Measurements from ENCODE around the gene TCERG1L.

TCERG1L gene

DNA sequence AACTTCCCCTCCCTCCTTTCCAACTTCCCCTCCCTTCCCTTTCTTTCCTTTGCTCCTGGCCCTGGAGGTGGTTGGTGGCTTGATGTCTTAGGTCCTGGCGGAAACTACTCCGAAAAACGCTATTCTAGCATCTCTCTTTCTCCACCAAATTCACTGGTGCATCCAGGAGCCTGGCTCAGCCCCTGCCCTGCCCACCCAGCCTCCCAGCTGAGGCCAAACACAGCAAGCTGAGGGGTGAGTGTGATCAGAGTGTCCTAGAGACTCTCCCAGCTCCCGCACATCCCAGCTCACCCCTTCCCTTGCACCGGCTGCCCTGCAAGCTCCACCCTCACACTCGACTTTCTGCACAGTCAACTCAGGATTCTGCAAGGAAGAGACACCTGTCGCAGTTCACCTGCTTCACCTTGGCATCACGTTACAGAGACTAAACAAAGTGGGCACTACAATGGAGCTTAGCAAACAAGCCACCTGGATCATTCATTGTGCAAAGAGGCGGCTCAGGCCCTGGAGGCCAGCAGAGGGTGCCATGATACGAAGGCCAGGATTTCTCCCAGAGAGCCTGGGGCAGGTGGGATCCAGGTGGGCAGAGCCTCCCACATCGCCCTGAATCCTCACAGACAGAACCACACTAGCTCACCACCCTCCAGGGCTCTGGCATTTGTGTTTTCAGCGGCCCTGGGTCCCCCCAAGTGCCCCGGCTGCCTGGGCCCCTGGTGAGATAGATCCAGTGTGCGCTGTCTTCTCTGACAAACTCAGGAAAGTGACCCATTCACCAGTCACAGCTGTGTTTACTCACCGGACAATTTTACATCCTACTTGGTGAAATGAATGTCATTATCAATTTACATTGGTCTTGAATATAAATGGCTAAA is 169.6 kb downstream of the TCERG1L start:
- Histone ChIP-seq H3K27ac (replicated peaks) (no peak overlapping the region), H3K4me3 (replicated peaks; ENCODE audit: insufficient read depth, low read length) (no peak overlapping the region), H3K27me3 (ENCODE audit: insufficient read depth, poor library complexity, severe bottlenecking) (no peaks in the 10 kb centered on the region)
- no peak for DNase-seq (ENCODE audit: low read depth in 1 of 2, low spot score in 1 of 2)
- TF ChIP-seq POLR2AphosphoS5 (IDR thresholded peaks at IDR 0.05; ENCODE audit: low read depth) (no peak), GABPA (IDR thresholded peaks at IDR 0.05; ENCODE audit: low read depth) (no peak), SPI1 (IDR thresholded peaks at IDR 0.05; ENCODE audit: borderline replicate concordance, low read depth) (no peak)
- TF ChIP-seq, protein P1, sequence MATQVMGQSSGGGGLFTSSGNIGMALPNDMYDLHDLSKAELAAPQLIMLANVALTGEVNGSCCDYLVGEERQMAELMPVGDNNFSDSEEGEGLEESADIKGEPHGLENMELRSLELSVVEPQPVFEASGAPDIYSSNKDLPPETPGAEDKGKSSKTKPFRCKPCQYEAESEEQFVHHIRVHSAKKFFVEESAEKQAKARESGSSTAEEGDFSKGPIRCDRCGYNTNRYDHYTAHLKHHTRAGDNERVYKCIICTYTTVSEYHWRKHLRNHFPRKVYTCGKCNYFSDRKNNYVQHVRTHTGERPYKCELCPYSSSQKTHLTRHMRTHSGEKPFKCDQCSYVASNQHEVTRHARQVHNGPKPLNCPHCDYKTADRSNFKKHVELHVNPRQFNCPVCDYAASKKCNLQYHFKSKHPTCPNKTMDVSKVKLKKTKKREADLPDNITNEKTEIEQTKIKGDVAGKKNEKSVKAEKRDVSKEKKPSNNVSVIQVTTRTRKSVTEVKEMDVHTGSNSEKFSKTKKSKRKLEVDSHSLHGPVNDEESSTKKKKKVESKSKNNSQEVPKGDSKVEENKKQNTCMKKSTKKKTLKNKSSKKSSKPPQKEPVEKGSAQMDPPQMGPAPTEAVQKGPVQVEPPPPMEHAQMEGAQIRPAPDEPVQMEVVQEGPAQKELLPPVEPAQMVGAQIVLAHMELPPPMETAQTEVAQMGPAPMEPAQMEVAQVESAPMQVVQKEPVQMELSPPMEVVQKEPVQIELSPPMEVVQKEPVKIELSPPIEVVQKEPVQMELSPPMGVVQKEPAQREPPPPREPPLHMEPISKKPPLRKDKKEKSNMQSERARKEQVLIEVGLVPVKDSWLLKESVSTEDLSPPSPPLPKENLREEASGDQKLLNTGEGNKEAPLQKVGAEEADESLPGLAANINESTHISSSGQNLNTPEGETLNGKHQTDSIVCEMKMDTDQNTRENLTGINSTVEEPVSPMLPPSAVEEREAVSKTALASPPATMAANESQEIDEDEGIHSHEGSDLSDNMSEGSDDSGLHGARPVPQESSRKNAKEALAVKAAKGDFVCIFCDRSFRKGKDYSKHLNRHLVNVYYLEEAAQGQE (IDR thresholded peaks at IDR 0.05; ENCODE audit: insufficient replicate concordance, low read depth) = no peak
- TF ChIP-seq, protein P2, sequence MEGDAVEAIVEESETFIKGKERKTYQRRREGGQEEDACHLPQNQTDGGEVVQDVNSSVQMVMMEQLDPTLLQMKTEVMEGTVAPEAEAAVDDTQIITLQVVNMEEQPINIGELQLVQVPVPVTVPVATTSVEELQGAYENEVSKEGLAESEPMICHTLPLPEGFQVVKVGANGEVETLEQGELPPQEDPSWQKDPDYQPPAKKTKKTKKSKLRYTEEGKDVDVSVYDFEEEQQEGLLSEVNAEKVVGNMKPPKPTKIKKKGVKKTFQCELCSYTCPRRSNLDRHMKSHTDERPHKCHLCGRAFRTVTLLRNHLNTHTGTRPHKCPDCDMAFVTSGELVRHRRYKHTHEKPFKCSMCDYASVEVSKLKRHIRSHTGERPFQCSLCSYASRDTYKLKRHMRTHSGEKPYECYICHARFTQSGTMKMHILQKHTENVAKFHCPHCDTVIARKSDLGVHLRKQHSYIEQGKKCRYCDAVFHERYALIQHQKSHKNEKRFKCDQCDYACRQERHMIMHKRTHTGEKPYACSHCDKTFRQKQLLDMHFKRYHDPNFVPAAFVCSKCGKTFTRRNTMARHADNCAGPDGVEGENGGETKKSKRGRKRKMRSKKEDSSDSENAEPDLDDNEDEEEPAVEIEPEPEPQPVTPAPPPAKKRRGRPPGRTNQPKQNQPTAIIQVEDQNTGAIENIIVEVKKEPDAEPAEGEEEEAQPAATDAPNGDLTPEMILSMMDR (IDR thresholded peaks at IDR 0.05; ENCODE audit: insufficient read depth, low read length) = no peak

DNA sequence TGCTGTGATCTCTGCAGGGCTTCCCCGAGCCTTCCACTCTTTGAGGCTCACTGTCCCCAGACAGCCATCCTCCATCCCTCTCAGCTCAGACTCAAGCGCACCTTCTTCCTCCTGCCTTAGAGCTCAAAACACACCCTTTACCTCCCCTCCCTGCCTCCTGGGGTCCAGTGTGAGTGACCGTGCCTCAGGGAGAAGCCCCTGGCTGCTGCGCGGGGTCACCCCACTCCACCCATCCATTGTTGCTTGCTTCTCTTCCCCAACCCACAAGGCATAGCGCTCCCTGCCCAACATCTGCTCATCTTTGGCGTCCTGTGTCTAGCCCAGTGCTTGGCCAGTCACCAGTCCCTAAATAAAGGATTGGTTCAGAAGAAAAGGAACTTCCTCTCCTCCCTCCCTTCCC is 170.3 kb downstream of the TCERG1L start:
- no peak overlapping the region for H3K4me3 ChIP-seq (replicated peaks; ENCODE audit: insufficient read depth, low read length)
- no peak for DNase-seq (ENCODE audit: low read depth in 1 of 2, low spot score in 1 of 2)
- TF ChIP-seq, protein P1 (IDR thresholded peaks at IDR 0.05; ENCODE audit: insufficient replicate concordance, low read depth) = no peak
- no peak for TF ChIP-seq GABPA (IDR thresholded peaks at IDR 0.05; ENCODE audit: low read depth)
- TF ChIP-seq, protein P2 (IDR thresholded peaks at IDR 0.05; ENCODE audit: insufficient read depth, low read length) = no peak
- TF ChIP-seq POLR2AphosphoS5 (IDR thresholded peaks at IDR 0.05; ENCODE audit: low read depth) = no peak
- no peak for TF ChIP-seq SPI1 (IDR thresholded peaks at IDR 0.05; ENCODE audit: borderline replicate concordance, low read depth)
- H3K27ac ChIP-seq (replicated peaks) = no peak overlapping the region
- H3K27me3 ChIP-seq (ENCODE audit: insufficient read depth, poor library complexity, severe bottlenecking) = no peaks in the 10 kb centered on the region

DNA sequence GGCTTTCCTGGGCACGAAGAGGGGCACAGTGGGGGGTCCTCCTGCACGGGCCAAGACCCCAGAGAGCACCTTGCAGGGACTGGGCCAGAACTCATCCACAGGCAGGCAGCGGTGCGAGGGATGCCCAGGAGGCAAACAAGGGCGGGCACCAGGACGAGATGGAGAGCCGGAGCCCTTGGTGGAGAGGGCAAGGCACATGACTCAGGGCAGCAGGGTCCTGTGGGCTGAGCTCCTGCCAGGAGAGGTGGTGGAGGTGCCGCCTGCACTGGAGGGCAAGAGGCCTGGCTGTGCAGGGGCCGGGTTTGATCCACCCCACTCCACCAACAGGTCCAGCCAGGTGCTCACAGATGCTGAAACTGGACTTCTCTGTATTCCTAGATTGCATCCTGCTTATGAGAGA is 170.9 kb downstream of the TCERG1L start:
- no peak overlapping the region for H3K4me3 ChIP-seq (replicated peaks; ENCODE audit: insufficient read depth, low read length)
- no peak for TF ChIP-seq GABPA (IDR thresholded peaks at IDR 0.05; ENCODE audit: low read depth)
- TF ChIP-seq SPI1 (IDR thresholded peaks at IDR 0.05; ENCODE audit: borderline replicate concordance, low read depth) = no peak
- TF ChIP-seq, protein P2 (IDR thresholded peaks at IDR 0.05; ENCODE audit: insufficient read depth, low read length) = no peak
- no peak for TF ChIP-seq POLR2AphosphoS5 (IDR thresholded peaks at IDR 0.05; ENCODE audit: low read depth)
- TF ChIP-seq, protein P1 (IDR thresholded peaks at IDR 0.05; ENCODE audit: insufficient replicate concordance, low read depth) = no peak
- DNase-seq (ENCODE audit: low read depth in 1 of 2, low spot score in 1 of 2) = no peak
- no peaks in the 10 kb centered on the region for H3K27me3 ChIP-seq (ENCODE audit: insufficient read depth, poor library complexity, severe bottlenecking)
- no peak overlapping the region for H3K27ac ChIP-seq (replicated peaks)
